Measurements from ENCODE around the gene CDC25B.
"Not testable (repeated sequence)": the region's sequence is repeated elsewhere in the genome, so short reads cannot be mapped to it uniquely, and the experiment has no call there.

Gene CDC25B

GRCh38 chr20:3825526-3825925 is 29.4 kb downstream of the CDC25B start:
- no peaks in the 10 kb centered on the region for H3K9me3 ChIP-seq (ENCODE audit: control insufficient read depth, low read length)
- no peak overlapping the region for H2BK15ac ChIP-seq (ENCODE audit: low read depth, poor library complexity, severe bottlenecking)
- H4K91ac ChIP-seq (ENCODE audit: low read length) = no peak overlapping the region
- H3K4me1 ChIP-seq (ENCODE audit: control insufficient read depth, insufficient read depth, low read depth, low read length) = peaks cover 7% of the 10 kb centered on the region
- H4K8ac ChIP-seq (ENCODE audit: low read length) = no peak overlapping the region
- H3K14ac ChIP-seq (ENCODE audit: low read length in 2 of 2) = no peak overlapping the region
- H3K23ac ChIP-seq (ENCODE audit: low read length in 2 of 2) = no peak overlapping the region
- H3K18ac ChIP-seq (ENCODE audit: low read depth in 1 of 2, low read length in 2 of 2) = no peak overlapping the region
- peaks cover 23% of the 10 kb centered on the region for H3K79me1 ChIP-seq (replicated peaks; ENCODE audit: low read length, poor library complexity, severe bottlenecking)
- H3K4me2 ChIP-seq (ENCODE audit: low read length, poor library complexity, severe bottlenecking) = no peak overlapping the region
- DNase-seq = no peak
- H3K27ac ChIP-seq (ENCODE audit: low read length, poor library complexity, severe bottlenecking) = no peak overlapping the region
- H3K4ac ChIP-seq (ENCODE audit: low read depth in 1 of 2, low read length in 2 of 2) = no peak overlapping the region
- H3K9ac ChIP-seq (ENCODE audit: low read length) = no peak overlapping the region
- H2AFZ ChIP-seq (ENCODE audit: low read depth, low read length) = no peak overlapping the region
- no peaks in the 10 kb centered on the region for H3K27me3 ChIP-seq (ENCODE audit: control insufficient read depth in 1 of 2, insufficient read depth in 1 of 2, low read length in 2 of 2)
- H3K4me3 ChIP-seq (ENCODE audit: insufficient read depth in 1 of 2, low read depth in 1 of 2, low read length in 2 of 2) = no peak overlapping the region
- 80% methylated on average over 7 of the region's 7 CpGs for WGBS
- no peak overlapping the region for H2BK5ac ChIP-seq (ENCODE audit: low read depth, low read length, poor library complexity, severe bottlenecking)
- H2BK120ac ChIP-seq (ENCODE audit: low read depth, low read length) = no peak overlapping the region
- H3K36me3 ChIP-seq (ENCODE audit: control insufficient read depth in 1 of 2, insufficient read depth in 2 of 2, low read depth in 1 of 2, low read length in 2 of 2) = peaks cover 52 to 66% of the 10 kb centered on the region in 2 experiments
- no peak overlapping the region for H2BK12ac ChIP-seq (ENCODE audit: low read length in 2 of 2)
- H2AK5ac ChIP-seq (ENCODE audit: low read length, severe bottlenecking) = no peak overlapping the region

GRCh38 chr20:3826420-3826819 is 30.3 kb downstream of the CDC25B start:
- Histone ChIP-seq H2BK15ac (ENCODE audit: low read depth, poor library complexity, severe bottlenecking) (no peak overlapping the region), H4K8ac (ENCODE audit: low read length) (no peak overlapping the region), H2BK120ac (ENCODE audit: low read depth, low read length) (no peak overlapping the region), H3K14ac (ENCODE audit: low read length in 2 of 2) (no peak overlapping the region), H3K9me3 (ENCODE audit: control insufficient read depth, low read length) (no peaks in the 10 kb centered on the region), H3K9ac (ENCODE audit: low read length) (no peak overlapping the region), H2BK5ac (ENCODE audit: low read depth, low read length, poor library complexity, severe bottlenecking) (no peak overlapping the region), H3K4me2 (ENCODE audit: low read length, poor library complexity, severe bottlenecking) (no peak overlapping the region), H3K4ac (ENCODE audit: low read depth in 1 of 2, low read length in 2 of 2) (no peak overlapping the region), H3K4me3 (ENCODE audit: insufficient read depth in 1 of 2, low read depth in 1 of 2, low read length in 2 of 2) (no peak overlapping the region), H3K27ac (ENCODE audit: low read length, poor library complexity, severe bottlenecking) (no peak overlapping the region), H3K23ac (ENCODE audit: low read length in 2 of 2) (no peak overlapping the region), H3K36me3 (ENCODE audit: control insufficient read depth in 1 of 2, insufficient read depth in 2 of 2, low read depth in 1 of 2, low read length in 2 of 2) (peaks cover 52 to 66% of the 10 kb centered on the region in 2 experiments), H4K91ac (ENCODE audit: low read length) (no peak overlapping the region), H2AK5ac (ENCODE audit: low read length, severe bottlenecking) (no peak overlapping the region), H2AFZ (ENCODE audit: low read depth, low read length) (no peak overlapping the region), H3K79me1 (replicated peaks; ENCODE audit: low read length, poor library complexity, severe bottlenecking) (peaks cover 23% of the 10 kb centered on the region), H3K18ac (ENCODE audit: low read depth in 1 of 2, low read length in 2 of 2) (no peak overlapping the region), H3K4me1 (ENCODE audit: control insufficient read depth, insufficient read depth, low read depth, low read length) (peaks cover 5% of the 10 kb centered on the region), H2BK12ac (ENCODE audit: low read length in 2 of 2) (no peak overlapping the region), H3K27me3 (ENCODE audit: control insufficient read depth in 1 of 2, insufficient read depth in 1 of 2, low read length in 2 of 2) (no peaks in the 10 kb centered on the region)
- 87% methylated on average over 4 of the region's 4 CpGs for WGBS
- no peak for DNase-seq

- H3K79me1 ChIP-seq (replicated peaks; ENCODE audit: low read length, poor library complexity, severe bottlenecking) = peaks cover 9% of the 10 kb centered on the region
- H2AK5ac ChIP-seq (ENCODE audit: low read length, severe bottlenecking) = no peak overlapping the region
- WGBS = 96% methylated on average over 3 of the region's 3 CpGs
- H3K4me3 ChIP-seq (ENCODE audit: insufficient read depth in 1 of 2, low read depth in 1 of 2, low read length in 2 of 2) = no peak overlapping the region
- DNase-seq = no peak
- no peak overlapping the region for H2BK15ac ChIP-seq (ENCODE audit: low read depth, poor library complexity, severe bottlenecking)
- no peak overlapping the region for H3K27ac ChIP-seq (ENCODE audit: low read length, poor library complexity, severe bottlenecking)
- H3K4ac ChIP-seq (ENCODE audit: low read depth in 1 of 2, low read length in 2 of 2) = no peak overlapping the region
- H3K9me3 ChIP-seq (ENCODE audit: control insufficient read depth, low read length) = no peaks in the 10 kb centered on the region
- no peak overlapping the region for H3K9ac ChIP-seq (ENCODE audit: low read length)
- H2BK120ac ChIP-seq (ENCODE audit: low read depth, low read length) = no peak overlapping the region
- H2BK5ac ChIP-seq (ENCODE audit: low read depth, low read length, poor library complexity, severe bottlenecking) = no peak overlapping the region
- no peak overlapping the region for H3K23ac ChIP-seq (ENCODE audit: low read length in 2 of 2)
- H3K14ac ChIP-seq (ENCODE audit: low read length in 2 of 2) = no peak overlapping the region
- no peak overlapping the region for H2AFZ ChIP-seq (ENCODE audit: low read depth, low read length)
- no peaks in the 10 kb centered on the region for H3K27me3 ChIP-seq (ENCODE audit: control insufficient read depth in 1 of 2, insufficient read depth in 1 of 2, low read length in 2 of 2)
- no peaks in the 10 kb centered on the region for H3K4me1 ChIP-seq (ENCODE audit: control insufficient read depth, insufficient read depth, low read depth, low read length)
- H4K8ac ChIP-seq (ENCODE audit: low read length) = no peak overlapping the region
- peaks cover 35 to 45% of the 10 kb centered on the region in 2 experiments for H3K36me3 ChIP-seq (ENCODE audit: control insufficient read depth in 1 of 2, insufficient read depth in 2 of 2, low read depth in 1 of 2, low read length in 2 of 2)
- no peak overlapping the region for H3K18ac ChIP-seq (ENCODE audit: low read depth in 1 of 2, low read length in 2 of 2)
- H2BK12ac ChIP-seq (ENCODE audit: low read length in 2 of 2) = no peak overlapping the region
- no peak overlapping the region for H3K4me2 ChIP-seq (ENCODE audit: low read length, poor library complexity, severe bottlenecking)
- no peak overlapping the region for H4K91ac ChIP-seq (ENCODE audit: low read length)
Measured at GRCh38 chr20:3828798-3829197, 32.7 kb downstream of the CDC25B start.

GRCh38 chr20:3829891-3830290 is 33.8 kb downstream of the CDC25B start:
- not testable (repeated sequence) for H3K4me1 ChIP-seq (ENCODE audit: control insufficient read depth, insufficient read depth, low read depth, low read length)

More at GRCh38 chr20:3829891-3830290, 33.8 kb downstream of the CDC25B start:
- H3K18ac ChIP-seq (ENCODE audit: low read depth in 1 of 2, low read length in 2 of 2); H3K4me3 ChIP-seq (ENCODE audit: insufficient read depth in 1 of 2, low read depth in 1 of 2, low read length in 2 of 2); H3K79me1 ChIP-seq (replicated peaks; ENCODE audit: low read length, poor library complexity, severe bottlenecking); H2BK120ac ChIP-seq (ENCODE audit: low read depth, low read length); H3K14ac ChIP-seq (ENCODE audit: low read length in 2 of 2); H3K27me3 ChIP-seq (ENCODE audit: control insufficient read depth in 1 of 2, insufficient read depth in 1 of 2, low read length in 2 of 2); H3K9ac ChIP-seq (ENCODE audit: low read length); H3K27ac ChIP-seq (ENCODE audit: low read length, poor library complexity, severe bottlenecking); DNase-seq; H3K9me3 ChIP-seq (ENCODE audit: control insufficient read depth, low read length); H3K4me2 ChIP-seq (ENCODE audit: low read length, poor library complexity, severe bottlenecking); H2AK5ac ChIP-seq (ENCODE audit: low read length, severe bottlenecking); H2BK15ac ChIP-seq (ENCODE audit: low read depth, poor library complexity, severe bottlenecking); H4K8ac ChIP-seq (ENCODE audit: low read length); H4K91ac ChIP-seq (ENCODE audit: low read length); H3K23ac ChIP-seq (ENCODE audit: low read length in 2 of 2); H2BK5ac ChIP-seq (ENCODE audit: low read depth, low read length, poor library complexity, severe bottlenecking); H2BK12ac ChIP-seq (ENCODE audit: low read length in 2 of 2); H3K4ac ChIP-seq (ENCODE audit: low read depth in 1 of 2, low read length in 2 of 2); H2AFZ ChIP-seq (ENCODE audit: low read depth, low read length): not testable (repeated sequence)
- H3K36me3 ChIP-seq (ENCODE audit: control insufficient read depth in 1 of 2, insufficient read depth in 2 of 2, low read depth in 1 of 2, low read length in 2 of 2) = peaks cover 24 to 34% of the 10 kb centered on the region in 2 experiments
- 87% methylated on average over 2 of the region's 5 CpGs for WGBS

All from mesenchymal stem cell (in vitro differentiated cells and primary cell).